ENCODE data around the gene CLTA.
"Not testable (repeated sequence)": the region's sequence is repeated elsewhere in the genome, so short reads cannot be mapped to it uniquely, and the experiment has no call there.

The CLTA gene

GRCh38 chr9:36175209-36175608 is 15.5 kb upstream of the CLTA start:
- not testable (repeated sequence) for DNase-seq (ENCODE audit: low read depth); H3K4me3 ChIP-seq (ENCODE audit: low read depth, low read length)

DNA sequence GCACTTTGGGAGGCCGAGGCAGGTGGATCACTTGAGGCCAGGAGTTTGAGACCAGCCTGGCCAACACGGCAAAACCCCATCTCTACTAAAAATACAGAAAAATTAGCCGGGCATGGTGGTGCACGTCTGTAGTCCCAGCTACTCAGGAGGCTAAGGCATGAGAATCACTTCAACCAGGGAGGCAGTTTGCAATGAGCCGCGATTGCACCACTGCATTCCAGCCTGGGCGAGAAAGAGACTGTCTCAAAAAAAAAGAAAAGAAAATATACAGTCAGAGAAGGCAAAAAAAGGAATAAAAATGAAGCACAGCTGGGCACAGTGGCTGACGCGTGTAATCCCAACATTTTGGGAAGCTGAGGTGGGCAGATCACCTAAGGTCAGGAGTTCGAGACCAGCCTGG is 14.2 kb upstream of the CLTA start:
- not testable (repeated sequence) for DNase-seq (ENCODE audit: low read depth); H3K4me3 ChIP-seq (ENCODE audit: low read depth, low read length)

- no peak overlapping the region for H3K4me3 ChIP-seq (ENCODE audit: low read depth, low read length)
These were observed 13.2 kb upstream of the CLTA start for GRCh38 chr9:36177571-36177970.

GRCh38 chr9:36180243-36180642 is 10.5 kb upstream of the CLTA start:
- not testable (repeated sequence) for H3K4me3 ChIP-seq (ENCODE audit: low read depth, low read length); DNase-seq (ENCODE audit: low read depth)

More at GRCh38 chr9:36177571-36177970, 13.2 kb upstream of the CLTA start:
- no peak for DNase-seq (ENCODE audit: low read depth)

DNA sequence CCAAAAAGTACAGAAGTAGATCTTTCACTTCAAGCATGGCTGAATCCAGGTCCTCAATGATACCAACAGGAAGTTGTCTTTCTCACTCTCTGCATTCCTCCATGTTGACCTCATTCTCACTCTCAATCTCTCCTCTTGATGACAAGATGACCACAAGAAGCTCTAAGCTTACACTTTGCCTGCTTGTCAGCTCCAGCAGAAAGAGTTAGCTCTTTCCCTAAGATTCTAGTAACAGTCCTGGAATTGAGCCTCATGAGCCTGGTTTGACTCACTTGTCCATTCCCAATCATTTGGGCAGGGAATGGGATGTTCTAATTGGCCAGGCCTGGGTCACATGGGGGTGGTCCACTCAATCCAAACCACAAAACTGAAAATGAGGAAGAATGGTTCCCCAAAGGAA is 3.3 kb upstream of the CLTA start:
- no peak overlapping the region for H3K4me3 ChIP-seq (ENCODE audit: low read depth, low read length)
- DNase-seq (ENCODE audit: low read depth) = peak; percentile 85

- DNase-seq (ENCODE audit: low read depth) = no peak
- H3K4me3 ChIP-seq (ENCODE audit: low read depth, low read length) = no peak overlapping the region
These were observed 2.5 kb upstream of the CLTA start for GRCh38 chr9:36188212-36188611.

- no peak for DNase-seq (ENCODE audit: low read depth)
These were observed 745 bp upstream of the CLTA start for GRCh38 chr9:36189976-36190375.

GRCh38 chr9:36191290-36191645 is 547 bp downstream of the CLTA start:
- DNase-seq (ENCODE audit: low read depth) = no peak
- H3K4me3 ChIP-seq (ENCODE audit: low read depth, low read length) = peak overlapping the region; percentile 93

More at GRCh38 chr9:36189976-36190375, 745 bp upstream of the CLTA start:
- peak overlapping the region; percentile 93 for H3K4me3 ChIP-seq (ENCODE audit: low read depth, low read length)

DNA sequence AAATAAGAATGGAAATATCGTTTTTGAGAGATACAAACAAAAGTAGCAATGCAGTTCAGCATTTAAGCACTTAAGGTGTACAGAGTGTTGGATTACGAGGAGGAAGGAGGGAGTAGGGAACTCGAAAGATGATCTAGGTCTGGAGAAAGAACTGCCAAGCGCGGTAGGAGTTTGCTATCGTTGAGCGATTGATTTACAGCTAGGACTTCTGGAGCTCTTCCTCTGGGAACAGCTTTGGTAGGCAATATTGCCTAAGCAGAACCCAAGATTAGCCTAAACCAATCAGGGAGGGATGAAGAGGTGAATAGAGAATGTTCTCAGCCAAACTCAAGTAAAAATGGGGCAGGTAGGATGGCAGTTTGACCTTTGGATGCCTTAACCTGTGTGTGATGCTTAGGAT is 965 bp downstream of the CLTA start:
- DNase-seq (ENCODE audit: low read depth) = no peak
- H3K4me3 ChIP-seq (ENCODE audit: low read depth, low read length) = peak overlapping the region; percentile 93

DNA sequence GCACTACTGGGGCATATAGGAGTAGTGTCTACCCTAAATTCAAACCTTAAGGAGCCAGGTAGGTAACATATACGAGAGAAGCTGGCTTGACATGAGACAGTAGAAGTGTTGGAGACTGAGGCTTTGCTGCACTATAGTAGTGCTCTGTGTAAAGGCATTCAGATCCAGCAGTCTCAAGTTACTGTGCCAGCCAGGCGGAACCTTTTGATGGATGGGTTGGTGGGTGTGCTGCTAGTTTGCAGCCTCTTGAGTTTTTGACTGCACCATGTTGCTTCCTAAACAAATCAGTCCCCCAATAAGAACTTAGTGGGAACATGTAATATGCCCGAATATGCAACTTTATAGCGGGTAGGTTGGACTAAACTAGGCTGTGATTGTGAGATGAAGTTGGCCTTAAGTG is 1.5 kb downstream of the CLTA start:
- H3K4me3 ChIP-seq (ENCODE audit: low read depth, low read length) = peak overlapping the region; percentile 93
- DNase-seq (ENCODE audit: low read depth) = no peak

DNA sequence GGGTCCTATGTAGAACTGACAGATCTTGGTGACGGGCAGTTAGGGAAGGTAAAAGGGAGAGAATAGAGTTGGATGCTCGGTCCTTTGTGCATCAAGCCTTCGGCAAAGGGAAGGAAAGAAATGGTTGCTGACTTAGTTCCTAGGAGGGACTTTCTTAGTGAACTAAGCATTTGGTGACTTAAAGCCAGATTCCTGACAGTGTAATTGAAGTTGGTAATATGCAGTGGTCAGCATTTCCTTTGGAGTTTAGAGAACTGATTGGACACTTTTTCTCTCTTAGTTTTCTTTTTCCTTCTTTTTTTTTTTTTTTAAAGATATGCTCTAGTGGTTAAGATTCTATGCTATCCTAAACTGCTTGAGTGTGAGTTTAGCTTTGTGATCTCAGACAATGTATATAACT is 2.3 kb downstream of the CLTA start:
- DNase-seq (ENCODE audit: low read depth) = no peak
- peak overlapping the region; percentile 93 for H3K4me3 ChIP-seq (ENCODE audit: low read depth, low read length)

GRCh38 chr9:36194326-36195000 is 3.7 kb downstream of the CLTA start:
- DNase-seq (ENCODE audit: low read depth) = no peak
- no peak overlapping the region for H3K4me3 ChIP-seq (ENCODE audit: low read depth, low read length)

DNA sequence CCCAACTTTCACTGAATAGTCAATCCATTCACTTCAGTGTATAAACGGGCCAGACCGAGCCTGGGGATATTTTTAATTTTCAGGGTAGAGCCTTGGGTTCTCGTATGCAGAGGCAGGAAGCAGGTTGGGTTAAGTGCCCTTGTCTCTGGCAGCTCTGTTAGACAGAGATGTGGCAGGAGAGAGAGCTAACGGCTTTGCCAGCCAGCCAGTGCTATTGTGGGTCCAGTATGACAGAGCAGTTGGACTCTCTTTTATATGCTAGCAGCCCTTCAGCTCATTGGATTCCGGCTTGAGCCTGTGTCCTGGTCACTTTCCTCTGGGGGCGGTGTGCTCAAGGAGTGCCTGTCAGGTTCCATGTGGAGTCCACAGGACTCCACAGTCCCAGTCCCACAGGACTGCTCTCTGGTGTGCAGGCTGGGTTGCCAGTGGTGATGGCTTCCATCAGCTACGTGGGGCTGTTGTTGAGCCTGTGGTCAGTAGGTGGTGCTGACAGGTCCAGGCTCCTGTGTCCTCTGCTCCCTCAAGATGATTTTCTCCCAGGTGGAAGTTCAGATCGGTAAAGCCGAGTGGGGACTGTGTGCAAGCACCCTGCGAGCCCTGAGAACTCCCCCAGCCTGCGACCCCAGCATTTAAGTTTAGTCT is 14.3 kb downstream of the CLTA start:
- no peak for DNase-seq (ENCODE audit: low read depth)
- no peak overlapping the region for H3K4me3 ChIP-seq (ENCODE audit: low read depth, low read length)

DNA sequence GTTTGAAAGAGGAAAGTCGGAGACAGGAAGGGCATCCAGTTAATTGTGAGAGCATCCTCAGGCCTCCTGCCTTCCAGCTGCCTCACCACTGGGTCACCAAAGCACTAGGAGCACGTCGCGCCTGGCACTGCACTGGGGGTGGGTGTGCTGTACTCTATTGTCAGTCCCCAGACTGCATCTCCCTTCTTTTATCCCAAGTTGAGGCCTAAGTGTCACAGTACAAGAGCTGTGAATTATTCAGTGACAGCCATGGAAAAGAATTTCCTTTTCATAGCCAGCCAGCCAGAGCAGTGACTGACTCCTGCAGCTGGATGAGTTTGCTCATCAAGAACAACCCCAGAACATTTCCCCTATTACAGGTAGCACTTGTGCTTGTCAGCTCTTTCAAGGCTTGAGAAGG is 16.3 kb downstream of the CLTA start:
- DNase-seq (ENCODE audit: low read depth) = no peak

GRCh38 chr9:36207546-36208012 is 16.9 kb downstream of the CLTA start:
- no peak overlapping the region for H3K4me3 ChIP-seq (ENCODE audit: low read depth, low read length)
- DNase-seq (ENCODE audit: low read depth) = no peak

More for the DNA sequence above, 16.3 kb downstream of the CLTA start:
- H3K4me3 ChIP-seq (ENCODE audit: low read depth, low read length) = no peak overlapping the region

DNA sequence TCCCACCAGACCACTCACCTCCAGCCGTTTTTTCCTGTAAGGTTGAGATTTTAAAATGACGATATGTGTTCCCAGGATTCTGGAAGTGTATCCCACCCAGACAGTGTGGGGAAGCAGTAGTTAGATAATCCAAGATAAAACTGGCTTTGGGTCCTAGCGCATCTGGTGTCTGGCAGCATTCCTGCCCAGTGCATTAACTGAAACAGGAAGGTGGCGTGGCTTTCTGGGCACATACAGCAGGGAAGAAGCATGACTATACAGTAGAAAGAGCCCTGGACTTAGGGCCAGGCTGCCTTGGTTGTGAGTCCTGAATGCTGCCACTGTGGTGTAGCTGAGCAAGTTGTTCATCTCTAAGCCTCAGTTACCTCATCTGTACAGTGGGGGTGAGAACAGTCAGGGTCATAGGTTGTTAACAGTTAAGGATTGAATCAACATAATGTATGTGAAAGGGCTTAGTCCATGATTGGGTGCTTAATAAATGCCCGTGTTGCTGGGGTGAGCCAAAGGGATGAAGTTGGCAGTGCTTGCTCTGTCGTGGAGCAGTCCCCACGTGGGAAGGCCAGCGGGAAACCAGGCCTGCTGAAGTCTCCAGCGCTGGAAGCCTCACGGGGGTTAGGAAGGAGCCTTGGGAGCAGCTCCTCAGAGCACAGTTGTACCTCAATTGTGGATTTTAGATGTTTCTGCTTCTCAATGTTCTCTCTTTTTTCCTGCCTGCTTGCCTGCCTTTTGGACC is 18.0 kb downstream of the CLTA start:
- DNase-seq (ENCODE audit: low read depth) = no peak
- no peak overlapping the region for H3K4me3 ChIP-seq (ENCODE audit: low read depth, low read length)

DNA sequence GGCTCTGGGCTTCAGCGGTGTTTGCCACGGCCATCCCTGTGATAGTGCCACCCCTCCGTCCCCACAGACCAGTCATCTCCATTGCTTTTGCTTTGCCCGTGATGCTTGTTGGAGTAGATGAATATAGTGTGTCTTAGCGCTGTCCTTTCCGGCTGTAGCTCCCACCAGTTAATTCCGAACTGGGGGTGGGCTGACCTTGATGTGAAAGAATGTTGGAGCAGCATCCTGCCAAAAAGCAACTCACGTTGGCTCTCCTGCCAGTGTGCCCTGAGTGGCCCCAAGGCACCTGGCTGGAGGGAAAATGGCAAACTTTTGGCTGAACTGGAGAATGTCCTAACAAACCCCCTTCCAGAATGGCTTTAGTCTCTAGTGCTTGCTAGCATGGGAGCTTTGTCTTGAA is 20.0 kb downstream of the CLTA start:
- no peak overlapping the region for H3K4me3 ChIP-seq (ENCODE audit: low read depth, low read length)
- no peak for DNase-seq (ENCODE audit: low read depth)

DNA sequence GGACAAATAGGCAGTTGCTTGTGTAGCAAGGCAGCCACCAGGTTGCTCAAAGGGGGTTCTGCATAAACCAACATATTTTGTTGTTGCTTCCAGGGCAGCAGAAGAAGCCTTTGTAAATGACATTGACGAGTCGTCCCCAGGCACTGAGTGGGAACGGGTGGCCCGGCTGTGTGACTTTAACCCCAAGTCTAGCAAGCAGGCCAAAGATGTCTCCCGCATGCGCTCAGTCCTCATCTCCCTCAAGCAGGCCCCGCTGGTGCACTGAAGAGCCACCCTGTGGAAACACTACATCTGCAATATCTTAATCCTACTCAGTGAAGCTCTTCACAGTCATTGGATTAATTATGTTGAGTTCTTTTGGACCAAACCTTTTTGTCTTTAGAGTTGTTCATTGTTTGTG is 20.8 kb downstream of the CLTA start:
- DNase-seq (ENCODE audit: low read depth) = no peak
- H3K4me3 ChIP-seq (ENCODE audit: low read depth, low read length) = no peak overlapping the region

DNA sequence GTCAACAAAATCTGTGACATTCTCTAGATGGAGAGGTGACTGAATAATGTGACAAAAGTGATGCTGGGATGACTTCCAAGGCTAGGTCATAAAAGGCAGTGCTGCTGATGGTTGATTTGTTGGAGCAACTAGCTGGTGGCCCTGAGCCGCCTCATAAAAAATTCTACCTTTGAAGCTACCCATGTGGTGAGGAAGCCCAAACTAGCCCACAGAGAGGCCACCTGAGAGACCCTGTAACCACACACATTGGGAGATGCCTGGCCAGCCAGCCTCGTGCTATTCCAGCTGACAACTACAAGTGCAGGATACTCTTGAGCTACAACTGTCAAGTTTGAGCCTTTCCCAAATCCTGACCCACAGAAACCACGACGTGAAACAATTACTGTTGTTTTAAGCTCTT is 22.7 kb downstream of the CLTA start:
- DNase-seq (ENCODE audit: low read depth) = no peak
- no peak overlapping the region for H3K4me3 ChIP-seq (ENCODE audit: low read depth, low read length)

GRCh38 chr9:36213989-36214388 is 23.3 kb downstream of the CLTA start:
- H3K4me3 ChIP-seq (ENCODE audit: low read depth, low read length) = no peak overlapping the region
- no peak for DNase-seq (ENCODE audit: low read depth)

- H3K4me3 ChIP-seq (ENCODE audit: low read depth, low read length) = no peak overlapping the region
- peak; percentile 32 for DNase-seq (ENCODE audit: low read depth)
These were observed 23.9 kb downstream of the CLTA start for GRCh38 chr9:36214571-36214970.

Measured in skeletal muscle cell (primary cell).